ENCODE data around the gene DEF6. TPM values are rescaled to one million over a fixed set of nuclear protein-coding genes. Genes with fewer than 3 reads are reported as not detected.

The DEF6 gene
- total and polyA plus RNA-seq, 4 donors, result 11.2 to 28.6 (median 19.0) TPM

DNA sequence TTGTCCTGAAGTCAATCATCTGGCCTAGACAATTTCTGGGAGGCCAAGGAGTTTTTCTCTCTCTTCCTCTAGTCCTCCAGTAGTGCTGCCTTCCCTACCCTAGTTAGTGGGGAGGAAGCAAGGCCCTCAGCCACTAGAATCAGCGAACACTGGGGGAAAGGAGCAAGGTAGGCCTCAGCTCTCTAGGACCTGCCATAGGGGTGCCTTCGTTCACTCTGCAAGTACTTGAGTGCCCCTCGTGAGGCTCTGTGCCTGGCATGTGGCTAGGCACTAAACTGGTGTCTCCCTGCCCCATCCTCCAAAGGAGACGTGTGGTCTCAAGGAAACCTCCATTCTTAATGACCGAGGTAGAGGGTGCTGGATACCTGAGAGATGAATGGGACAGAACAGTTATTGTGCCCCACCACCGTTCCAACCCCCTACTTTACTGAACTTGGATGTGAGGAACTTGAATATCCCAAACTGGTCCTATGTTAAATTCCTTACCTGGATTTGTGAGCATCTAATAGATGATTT lies 1.1 kb downstream of the DEF6 start:
- TF ChIP-seq, protein P1, sequence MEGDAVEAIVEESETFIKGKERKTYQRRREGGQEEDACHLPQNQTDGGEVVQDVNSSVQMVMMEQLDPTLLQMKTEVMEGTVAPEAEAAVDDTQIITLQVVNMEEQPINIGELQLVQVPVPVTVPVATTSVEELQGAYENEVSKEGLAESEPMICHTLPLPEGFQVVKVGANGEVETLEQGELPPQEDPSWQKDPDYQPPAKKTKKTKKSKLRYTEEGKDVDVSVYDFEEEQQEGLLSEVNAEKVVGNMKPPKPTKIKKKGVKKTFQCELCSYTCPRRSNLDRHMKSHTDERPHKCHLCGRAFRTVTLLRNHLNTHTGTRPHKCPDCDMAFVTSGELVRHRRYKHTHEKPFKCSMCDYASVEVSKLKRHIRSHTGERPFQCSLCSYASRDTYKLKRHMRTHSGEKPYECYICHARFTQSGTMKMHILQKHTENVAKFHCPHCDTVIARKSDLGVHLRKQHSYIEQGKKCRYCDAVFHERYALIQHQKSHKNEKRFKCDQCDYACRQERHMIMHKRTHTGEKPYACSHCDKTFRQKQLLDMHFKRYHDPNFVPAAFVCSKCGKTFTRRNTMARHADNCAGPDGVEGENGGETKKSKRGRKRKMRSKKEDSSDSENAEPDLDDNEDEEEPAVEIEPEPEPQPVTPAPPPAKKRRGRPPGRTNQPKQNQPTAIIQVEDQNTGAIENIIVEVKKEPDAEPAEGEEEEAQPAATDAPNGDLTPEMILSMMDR (IDR thresholded peaks at IDR 0.05; ENCODE audit: control extremely low read depth, extremely low read depth), result no peak
- no peak for DNase-seq
- Histone ChIP-seq H3K9ac (ENCODE audit: insufficient read depth in 1 of 2, low read length in 2 of 2) (no peak overlapping the region), H3K27me3 (ENCODE audit: control insufficient read depth in 3 of 3, insufficient read depth in 3 of 3, low read length in 2 of 3) (no peaks in the 10 kb centered on the region), H3K4me1 (ENCODE audit: control insufficient read depth in 5 of 5, insufficient read depth in 5 of 5, low read length in 5 of 5) (peaks cover 0 to 16% (median 7%) of the 10 kb centered on the region in 5 donors), H3K4me3 (no peak overlapping the region), H3K27ac (ENCODE audit: low read depth in 1 of 2, low read length in 1 of 2) (peak overlapping the region in 1 of 2 donors; percentile 67), H3K36me3 (ENCODE audit: control insufficient read depth in 4 of 4, insufficient read depth in 4 of 4, low read length in 4 of 4) (peaks cover 0 to 12% (median 4%) of the 10 kb centered on the region in 4 donors), H3K9me3 (ENCODE audit: control insufficient read depth in 4 of 4, insufficient read depth in 3 of 4, low read length in 3 of 4) (no peaks in the 10 kb centered on the region)
- ATAC-seq (ENCODE audit: insufficient read depth, low FRiP score), result no peak
- 49 to 63% methylated on average over 6 of the region's 6 CpGs for WGBS, 2 donors

DNA sequence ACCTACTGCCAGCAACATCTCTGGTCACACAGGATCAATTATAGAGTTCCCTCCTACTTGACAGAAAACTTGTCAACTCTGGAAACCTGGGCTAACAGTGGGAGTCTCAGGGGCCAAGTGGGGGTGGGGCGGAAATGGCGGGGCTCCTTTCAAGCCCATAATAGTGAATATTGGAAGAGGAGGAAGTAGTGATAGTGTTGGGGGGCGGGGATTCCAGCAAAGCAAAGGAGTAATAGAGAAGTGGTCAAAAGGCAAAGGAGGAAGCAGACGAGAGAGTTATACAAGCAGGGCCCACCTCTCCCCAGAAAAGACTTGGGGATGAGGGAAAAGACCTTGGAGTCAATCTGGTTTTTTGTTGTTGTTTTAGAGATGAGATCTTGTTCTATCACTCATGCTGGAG lies 2.1 kb downstream of the DEF6 start:
- TF ChIP-seq, protein P1 (IDR thresholded peaks at IDR 0.05; ENCODE audit: control extremely low read depth, extremely low read depth), result no peak
- WGBS, 2 donors, result 30 to 67% methylated on average over 4 of the region's 4 CpGs
- peak overlapping the region in 1 of 2 donors; percentile 43 for H3K27ac ChIP-seq (ENCODE audit: low read depth in 1 of 2, low read length in 1 of 2)
- DNase-seq, result no peak
- no peak overlapping the region for H3K4me3 ChIP-seq
- no peak for ATAC-seq (ENCODE audit: insufficient read depth, low FRiP score)
- no peaks in the 10 kb centered on the region for H3K27me3 ChIP-seq (ENCODE audit: control insufficient read depth in 3 of 3, insufficient read depth in 3 of 3, low read length in 2 of 3)
- H3K9me3 ChIP-seq (ENCODE audit: control insufficient read depth in 4 of 4, insufficient read depth in 3 of 4, low read length in 3 of 4), result no peaks in the 10 kb centered on the region
- H3K4me1 ChIP-seq (ENCODE audit: control insufficient read depth in 5 of 5, insufficient read depth in 5 of 5, low read length in 5 of 5), result peaks cover 0 to 16% (median 7%) of the 10 kb centered on the region in 5 donors
- peaks cover 0 to 9% (median 4%) of the 10 kb centered on the region in 4 donors for H3K36me3 ChIP-seq (ENCODE audit: control insufficient read depth in 4 of 4, insufficient read depth in 4 of 4, low read length in 4 of 4)
- no peak overlapping the region for H3K9ac ChIP-seq (ENCODE audit: insufficient read depth in 1 of 2, low read length in 2 of 2)

GRCh38 chr6:35300848-35301247 lies 3.2 kb downstream of the DEF6 start:
- TF ChIP-seq, protein P1 (IDR thresholded peaks at IDR 0.05; ENCODE audit: control extremely low read depth, extremely low read depth), result no peak
- DNase-seq (no peak), ATAC-seq (ENCODE audit: insufficient read depth, low FRiP score) (no peak)
- Histone ChIP-seq H3K4me1 (ENCODE audit: control insufficient read depth in 5 of 5, insufficient read depth in 5 of 5, low read length in 5 of 5) (peaks cover 0 to 16% (median 7%) of the 10 kb centered on the region in 5 donors), H3K9ac (ENCODE audit: insufficient read depth in 1 of 2, low read length in 2 of 2) (no peak overlapping the region), H3K27me3 (ENCODE audit: control insufficient read depth in 3 of 3, insufficient read depth in 3 of 3, low read length in 2 of 3) (no peaks in the 10 kb centered on the region), H3K4me3 (no peak overlapping the region), H3K27ac (ENCODE audit: low read depth in 1 of 2, low read length in 1 of 2) (peak overlapping the region in 1 of 2 donors; percentile 10), H3K9me3 (ENCODE audit: control insufficient read depth in 4 of 4, insufficient read depth in 3 of 4, low read length in 3 of 4) (no peaks in the 10 kb centered on the region), H3K36me3 (ENCODE audit: control insufficient read depth in 4 of 4, insufficient read depth in 4 of 4, low read length in 4 of 4) (no peaks in the 10 kb centered on the region)
